ENCODE measurements around the gene AJAP1.

DNA sequence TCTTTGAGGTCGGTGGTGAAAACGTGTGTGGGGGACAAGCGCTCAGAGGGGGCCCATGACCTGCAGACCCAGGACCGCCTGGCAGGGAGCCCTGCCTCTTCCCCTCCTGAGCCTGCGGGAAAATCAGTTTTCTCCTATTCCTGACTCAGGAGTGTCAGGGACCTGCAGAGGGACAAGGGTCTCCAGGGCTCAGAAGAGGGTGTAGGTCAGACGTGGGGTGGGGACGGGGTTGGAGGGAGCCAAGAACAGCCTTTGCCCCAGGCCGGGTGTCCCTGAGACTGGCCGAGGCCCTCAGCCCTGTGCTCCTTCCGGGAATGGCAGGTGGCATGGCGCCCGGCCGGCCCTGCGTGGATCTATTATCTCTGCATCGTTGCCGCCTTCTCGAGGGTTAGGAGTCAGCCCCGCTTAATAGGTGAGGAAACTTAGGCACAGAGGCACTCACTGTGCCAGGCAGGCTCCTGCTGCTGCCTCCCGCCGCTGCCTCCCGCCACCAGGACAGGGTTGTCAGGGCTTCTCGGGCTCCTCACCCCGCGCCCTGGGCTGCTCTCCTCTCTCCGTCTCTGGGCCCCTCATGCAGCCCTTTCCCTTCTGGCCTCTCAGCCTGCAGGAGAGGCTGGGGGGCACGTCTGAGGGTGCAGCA is 37.5 kb downstream of the AJAP1 start:
- TF ChIP-seq POLR2AphosphoS5 (IDR thresholded peaks at IDR 0.05; ENCODE audit: low read depth, low read length) (no peak), TCF7L2 (IDR thresholded peaks at IDR 0.05; ENCODE audit: low read depth, low read length) (no peak)
- TF ChIP-seq, protein P1, sequence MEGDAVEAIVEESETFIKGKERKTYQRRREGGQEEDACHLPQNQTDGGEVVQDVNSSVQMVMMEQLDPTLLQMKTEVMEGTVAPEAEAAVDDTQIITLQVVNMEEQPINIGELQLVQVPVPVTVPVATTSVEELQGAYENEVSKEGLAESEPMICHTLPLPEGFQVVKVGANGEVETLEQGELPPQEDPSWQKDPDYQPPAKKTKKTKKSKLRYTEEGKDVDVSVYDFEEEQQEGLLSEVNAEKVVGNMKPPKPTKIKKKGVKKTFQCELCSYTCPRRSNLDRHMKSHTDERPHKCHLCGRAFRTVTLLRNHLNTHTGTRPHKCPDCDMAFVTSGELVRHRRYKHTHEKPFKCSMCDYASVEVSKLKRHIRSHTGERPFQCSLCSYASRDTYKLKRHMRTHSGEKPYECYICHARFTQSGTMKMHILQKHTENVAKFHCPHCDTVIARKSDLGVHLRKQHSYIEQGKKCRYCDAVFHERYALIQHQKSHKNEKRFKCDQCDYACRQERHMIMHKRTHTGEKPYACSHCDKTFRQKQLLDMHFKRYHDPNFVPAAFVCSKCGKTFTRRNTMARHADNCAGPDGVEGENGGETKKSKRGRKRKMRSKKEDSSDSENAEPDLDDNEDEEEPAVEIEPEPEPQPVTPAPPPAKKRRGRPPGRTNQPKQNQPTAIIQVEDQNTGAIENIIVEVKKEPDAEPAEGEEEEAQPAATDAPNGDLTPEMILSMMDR (IDR thresholded peaks at IDR 0.05), result no peak

Measured in Panc1 (cell line).